ENCODE measurements around the gene TICAM1. TPM values are rescaled to one million over a fixed set of nuclear protein-coding genes. Genes with fewer than 3 reads are reported as not detected.
"Not testable (repeated sequence)": the region's sequence is repeated elsewhere in the genome, so short reads cannot be mapped to it uniquely, and the experiment has no call there.

The TICAM1 gene
- total RNA-seq, 1 donor from 2014 or later: 16.0 TPM

DNA sequence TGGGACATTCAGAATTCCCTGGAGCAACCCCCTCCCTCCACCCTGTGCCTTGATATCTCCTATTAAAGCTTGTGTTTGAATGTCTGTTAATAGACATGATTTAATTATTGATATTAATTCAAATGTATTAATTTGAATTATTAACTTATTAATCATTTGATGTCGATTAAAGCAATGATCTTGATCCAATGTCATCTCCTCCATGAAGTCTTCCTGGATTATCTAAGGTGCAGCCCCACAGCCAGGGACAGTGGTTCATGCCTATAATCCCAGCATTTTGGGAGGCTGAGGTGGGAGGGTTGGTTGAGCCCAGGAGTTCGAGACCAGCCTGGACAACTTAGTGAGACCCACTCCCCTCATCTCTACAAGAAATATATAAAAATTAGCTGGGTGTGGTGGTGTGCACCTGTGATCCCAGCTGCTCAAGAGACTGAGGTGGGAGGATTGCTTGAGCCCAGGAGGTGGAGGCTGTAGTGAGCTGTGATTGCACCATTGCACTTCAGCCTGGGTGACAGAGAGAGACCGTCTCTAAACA lies 30.4 kb downstream of the TICAM1 start:
- Histone ChIP-seq H3K4me3 (ENCODE audit: low read depth, low read length) (no peak overlapping the region), H3K27me3 (ENCODE audit: control insufficient read depth, insufficient read depth, low read length) (no peaks in the 10 kb centered on the region), H3K36me3 (ENCODE audit: control insufficient read depth, insufficient read depth, low read length) (no peaks in the 10 kb centered on the region)
- DNase-seq (ENCODE audit: low read depth): no peak
- TF ChIP-seq, protein P1, sequence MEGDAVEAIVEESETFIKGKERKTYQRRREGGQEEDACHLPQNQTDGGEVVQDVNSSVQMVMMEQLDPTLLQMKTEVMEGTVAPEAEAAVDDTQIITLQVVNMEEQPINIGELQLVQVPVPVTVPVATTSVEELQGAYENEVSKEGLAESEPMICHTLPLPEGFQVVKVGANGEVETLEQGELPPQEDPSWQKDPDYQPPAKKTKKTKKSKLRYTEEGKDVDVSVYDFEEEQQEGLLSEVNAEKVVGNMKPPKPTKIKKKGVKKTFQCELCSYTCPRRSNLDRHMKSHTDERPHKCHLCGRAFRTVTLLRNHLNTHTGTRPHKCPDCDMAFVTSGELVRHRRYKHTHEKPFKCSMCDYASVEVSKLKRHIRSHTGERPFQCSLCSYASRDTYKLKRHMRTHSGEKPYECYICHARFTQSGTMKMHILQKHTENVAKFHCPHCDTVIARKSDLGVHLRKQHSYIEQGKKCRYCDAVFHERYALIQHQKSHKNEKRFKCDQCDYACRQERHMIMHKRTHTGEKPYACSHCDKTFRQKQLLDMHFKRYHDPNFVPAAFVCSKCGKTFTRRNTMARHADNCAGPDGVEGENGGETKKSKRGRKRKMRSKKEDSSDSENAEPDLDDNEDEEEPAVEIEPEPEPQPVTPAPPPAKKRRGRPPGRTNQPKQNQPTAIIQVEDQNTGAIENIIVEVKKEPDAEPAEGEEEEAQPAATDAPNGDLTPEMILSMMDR (IDR thresholded peaks at IDR 0.05; ENCODE audit: insufficient read depth, low read length, poor library complexity, severe bottlenecking): no peak

DNA sequence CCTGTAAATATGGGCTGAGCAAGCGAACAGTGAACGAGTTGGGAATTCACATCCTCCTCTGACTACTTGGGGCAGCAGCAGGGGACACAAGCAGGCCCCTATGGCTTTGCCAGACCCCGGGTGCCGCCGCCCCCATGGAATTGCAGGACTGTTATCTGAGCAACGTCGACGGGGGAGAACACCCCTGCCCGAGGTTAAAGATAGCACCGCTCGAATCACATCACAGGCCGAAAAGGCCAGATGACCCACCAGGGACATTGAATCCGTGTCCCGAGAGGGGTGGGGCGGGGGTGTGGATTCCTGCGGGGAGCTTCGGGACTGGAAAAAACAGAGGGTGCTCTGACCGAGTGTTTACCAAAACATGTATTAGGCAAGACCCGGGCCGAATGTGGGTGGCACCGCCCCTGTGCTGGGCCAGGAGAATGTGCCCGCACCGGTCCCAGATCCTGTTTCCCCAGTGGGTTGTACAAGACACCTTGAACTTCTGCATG lies 30.9 kb downstream of the TICAM1 start:
- Histone ChIP-seq H3K36me3 (ENCODE audit: control insufficient read depth, insufficient read depth, low read length) (no peaks in the 10 kb centered on the region), H3K27me3 (ENCODE audit: control insufficient read depth, insufficient read depth, low read length) (no peaks in the 10 kb centered on the region), H3K4me3 (ENCODE audit: low read depth, low read length) (no peak overlapping the region)
- TF ChIP-seq, protein P1 (IDR thresholded peaks at IDR 0.05; ENCODE audit: insufficient read depth, low read length, poor library complexity, severe bottlenecking): no peak
- DNase-seq (ENCODE audit: low read depth): no peak

DNA sequence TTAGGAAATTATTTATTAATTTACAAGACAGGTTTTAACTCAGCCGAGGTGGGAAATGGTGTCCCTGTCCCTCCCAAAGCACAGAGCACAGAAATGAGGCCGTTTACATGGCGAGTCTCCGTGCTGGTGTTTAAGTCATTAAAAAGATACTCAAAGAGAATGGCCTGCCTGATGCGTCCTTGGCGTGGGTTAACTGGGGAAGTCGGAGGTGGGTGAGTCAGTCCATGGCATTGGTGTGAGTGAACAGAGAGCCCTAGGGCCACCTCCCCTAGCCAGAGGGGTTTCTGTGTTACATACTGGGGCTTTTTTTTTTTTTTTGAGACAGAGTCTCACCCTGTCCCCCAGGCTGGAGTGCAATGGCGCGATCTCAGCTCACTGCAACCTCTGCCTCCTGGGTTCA lies 36.1 kb downstream of the TICAM1 start:
- Histone ChIP-seq H3K27me3 (ENCODE audit: control insufficient read depth, insufficient read depth, low read length) (no peaks in the 10 kb centered on the region), H3K4me3 (ENCODE audit: low read depth, low read length) (no peak overlapping the region), H3K36me3 (ENCODE audit: control insufficient read depth, insufficient read depth, low read length) (no peaks in the 10 kb centered on the region)
- TF ChIP-seq, protein P1 (IDR thresholded peaks at IDR 0.05; ENCODE audit: insufficient read depth, low read length, poor library complexity, severe bottlenecking): no peak
- no peak for DNase-seq (ENCODE audit: low read depth)

DNA sequence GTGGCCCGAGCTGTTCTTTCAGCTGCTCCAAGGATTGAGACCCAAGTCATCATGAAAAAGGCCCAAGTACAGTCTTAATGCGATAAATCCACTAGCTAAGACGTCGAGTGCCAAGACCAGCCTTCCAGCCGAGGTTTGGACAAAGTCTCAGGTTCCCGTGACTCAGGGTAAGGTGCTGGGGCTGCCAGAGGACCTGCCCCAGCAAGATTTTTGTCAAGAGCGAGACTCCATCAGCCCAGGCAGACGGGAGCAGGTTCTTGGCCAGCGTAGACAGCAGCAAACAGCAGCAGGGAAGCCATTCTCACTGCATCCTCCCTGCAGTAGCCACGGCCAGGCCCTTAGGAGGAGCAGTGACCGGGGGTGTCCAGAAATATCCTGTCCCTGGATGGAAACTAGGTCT lies 36.5 kb downstream of the TICAM1 start:
- no peak for DNase-seq (ENCODE audit: low read depth)
- H3K36me3 ChIP-seq (ENCODE audit: control insufficient read depth, insufficient read depth, low read length): no peaks in the 10 kb centered on the region
- no peaks in the 10 kb centered on the region for H3K27me3 ChIP-seq (ENCODE audit: control insufficient read depth, insufficient read depth, low read length)
- no peak overlapping the region for H3K4me3 ChIP-seq (ENCODE audit: low read depth, low read length)
- TF ChIP-seq, protein P1 (IDR thresholded peaks at IDR 0.05; ENCODE audit: insufficient read depth, low read length, poor library complexity, severe bottlenecking): no peak

DNA sequence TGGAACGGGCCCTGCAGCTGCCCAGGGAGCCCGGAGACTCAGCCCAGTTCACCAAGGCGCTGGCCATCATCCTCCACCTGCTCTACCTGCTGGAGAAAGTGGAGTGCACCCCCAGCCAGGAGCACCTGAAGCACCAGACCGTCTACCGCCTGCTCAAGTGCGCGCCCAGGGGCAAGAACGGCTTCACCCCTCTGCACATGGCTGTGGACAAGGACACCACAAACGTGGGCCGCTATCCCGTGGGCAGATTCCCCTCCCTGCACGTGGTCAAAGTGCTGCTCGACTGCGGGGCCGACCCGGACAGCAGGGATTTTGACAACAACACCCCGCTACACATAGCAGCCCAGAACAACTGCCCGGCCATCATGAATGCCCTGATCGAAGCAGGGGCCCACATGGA lies 38.2 kb downstream of the TICAM1 start:
- not testable (repeated sequence) for H3K36me3 ChIP-seq (ENCODE audit: control insufficient read depth, insufficient read depth, low read length); H3K4me3 ChIP-seq (ENCODE audit: low read depth, low read length); H3K27me3 ChIP-seq (ENCODE audit: control insufficient read depth, insufficient read depth, low read length); DNase-seq (ENCODE audit: low read depth)

DNA sequence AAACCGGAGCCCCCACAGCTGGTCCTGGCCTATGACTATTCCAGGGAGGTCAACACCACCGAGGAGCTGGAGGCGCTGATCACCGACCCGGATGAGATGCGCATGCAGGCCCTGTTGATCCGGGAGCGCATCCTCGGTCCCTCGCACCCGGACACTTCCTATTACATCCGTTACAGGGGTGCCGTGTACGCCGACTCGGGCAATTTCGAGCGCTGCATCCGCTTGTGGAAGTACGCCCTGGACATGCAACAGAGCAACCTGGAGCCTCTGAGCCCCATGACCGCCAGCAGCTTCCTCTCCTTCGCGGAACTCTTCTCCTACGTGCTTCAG lies 38.7 kb downstream of the TICAM1 start:
- H3K36me3 ChIP-seq (ENCODE audit: control insufficient read depth, insufficient read depth, low read length); H3K27me3 ChIP-seq (ENCODE audit: control insufficient read depth, insufficient read depth, low read length); DNase-seq (ENCODE audit: low read depth): not testable (repeated sequence)
- H3K4me3 ChIP-seq (ENCODE audit: low read depth, low read length): peak overlapping the region; percentile 80

DNA sequence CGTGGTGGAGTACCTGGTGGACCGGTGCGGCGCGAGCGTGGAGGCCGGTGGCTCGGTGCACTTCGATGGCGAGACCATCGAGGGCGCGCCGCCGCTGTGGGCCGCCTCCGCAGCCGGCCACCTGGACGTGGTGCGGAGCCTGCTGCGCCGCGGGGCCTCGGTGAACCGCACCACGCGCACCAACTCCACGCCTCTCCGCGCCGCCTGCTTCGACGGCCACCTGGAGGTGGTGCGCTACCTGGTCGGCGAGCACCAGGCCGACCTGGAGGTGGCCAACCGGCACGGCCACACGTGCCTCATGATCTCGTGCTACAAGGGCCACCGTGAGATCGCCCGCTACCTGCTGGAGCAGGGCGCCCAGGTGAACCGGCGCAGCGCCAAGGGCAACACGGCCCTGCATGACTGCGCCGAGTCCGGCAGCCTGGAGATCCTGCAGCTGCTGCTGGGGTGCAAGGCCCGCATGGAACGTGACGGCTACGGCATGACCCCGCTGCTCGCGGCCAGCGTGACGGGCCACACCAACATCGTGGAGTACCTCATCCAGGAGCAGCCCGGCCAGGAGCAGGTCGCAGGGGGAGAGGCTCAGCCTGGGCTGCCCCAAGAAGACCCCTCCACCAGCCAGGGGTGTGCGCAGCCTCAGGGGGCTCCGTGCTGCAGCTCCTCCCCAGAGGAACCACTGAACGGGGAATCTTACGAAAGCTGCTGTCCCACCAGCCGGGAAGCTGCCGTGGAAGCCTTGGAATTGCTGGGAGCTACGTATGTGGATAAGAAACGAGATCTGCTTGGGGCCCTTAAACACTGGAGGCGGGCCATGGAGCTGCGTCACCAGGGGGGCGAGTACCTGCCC lies 39.3 kb downstream of the TICAM1 start:
- not testable (repeated sequence) for DNase-seq (ENCODE audit: low read depth); H3K36me3 ChIP-seq (ENCODE audit: control insufficient read depth, insufficient read depth, low read length); H3K27me3 ChIP-seq (ENCODE audit: control insufficient read depth, insufficient read depth, low read length)
- peak overlapping the region; percentile 80 for H3K4me3 ChIP-seq (ENCODE audit: low read depth, low read length)
